ENCODE measurements around the gene SLC6A11. TPM values are rescaled to one million over a fixed set of nuclear protein-coding genes. Genes with fewer than 3 reads are reported as not detected.

Gene SLC6A11
- total and polyA plus RNA-seq, 2 of the 8 experiments (the other 6 are each of a cell fraction or from before 2014, with no cell fraction given) = 0.78 to 1.5 TPM

GRCh38 chr3:10792208-10792607 is 23.8 kb upstream of the SLC6A11 start:
- ChIA-PET CTCF (ENCODE audit: partially characterized antibody) (interaction anchor here (1.0 to 1.7 kb wide), 5 partner anchors 9 to 57 kb away, joined by 3 to 8 read pairs (median 3); no protein-coding TSS in a partner anchor), POLR2A (ENCODE audit: partially characterized antibody) (no interaction called here)
- Histone ChIP-seq H4K8ac (ENCODE audit: extremely low read depth, insufficient read depth, low read length) (no peak overlapping the region), H2BK5ac (ENCODE audit: low read depth, low read length) (no peak overlapping the region), H3K14ac (ENCODE audit: insufficient read length) (no peak overlapping the region), H3K79me1 (ENCODE audit: low read depth, low read length) (no peaks in the 10 kb centered on the region), H4K5ac (ENCODE audit: insufficient read length, low read depth, low read length) (no peak overlapping the region), H2AFZ (ENCODE audit: low read length) (no peak overlapping the region), H3K56ac (replicated peaks; ENCODE audit: insufficient read length, low read depth, low read length) (no peak overlapping the region), H3K36me3 (ENCODE audit: control insufficient read depth in 2 of 4, insufficient read depth in 4 of 4, low read length in 3 of 4) (no peaks in the 10 kb centered on the region), H3K4me2 (ENCODE audit: insufficient read depth in 1 of 2, low read depth in 2 of 2, low read length in 2 of 2) (no peak overlapping the region), H3K4me1 (replicated peaks in 1 of 4; ENCODE audit: control insufficient read depth in 3 of 4, insufficient read depth in 4 of 4, low read length in 3 of 4) (no peaks in the 10 kb centered on the region), H3K23ac (ENCODE audit: insufficient read length) (no peak overlapping the region), H3K18ac (ENCODE audit: extremely low read depth, low read length) (no peak overlapping the region), H2BK12ac (ENCODE audit: low read depth, low read length) (no peak overlapping the region), H2AK5ac (ENCODE audit: low read depth, low read length) (no peak overlapping the region), H2BK15ac (ENCODE audit: low read length) (no peak overlapping the region), H2BK120ac (replicated peaks; ENCODE audit: low read depth, low read length) (no peak overlapping the region), H3K23me2 (ENCODE audit: low read depth, low read length) (no peaks in the 10 kb centered on the region), H3K9ac (replicated peaks in 1 of 4; ENCODE audit: extremely low read depth in 1 of 4, low read depth in 3 of 4, low read length in 3 of 4) (no peak overlapping the region), H3K9me3 (ENCODE audit: insufficient read depth in 2 of 2, low read depth in 1 of 2, low read length in 1 of 2) (no peaks in the 10 kb centered on the region), H3K4me3 (ENCODE audit: extremely low read depth in 1 of 4, insufficient read depth in 2 of 4, low read depth in 3 of 4, low read length in 4 of 4) (no peak overlapping the region), H3K27ac (ENCODE audit: low read depth, low read length) (no peak overlapping the region), H3K79me2 (ENCODE audit: control insufficient read depth in 1 of 2, insufficient read depth in 2 of 2, low read length in 2 of 2) (no peaks in the 10 kb centered on the region), H3K4ac (replicated peaks; ENCODE audit: insufficient read length, low read depth, low read length) (no peak overlapping the region), H2BK20ac (ENCODE audit: low read length) (no peak overlapping the region), H4K20me1 (replicated peaks in 1 of 2; ENCODE audit: control insufficient read depth in 1 of 2, insufficient read depth in 2 of 2, low read length in 2 of 2) (no peaks in the 10 kb centered on the region), H3K27me3 (replicated peaks in 1 of 4; ENCODE audit: control insufficient read depth in 3 of 4, extremely low read depth in 1 of 4, insufficient read depth in 3 of 4, low read length in 3 of 4) (peaks cover 1 to 4% (median 2%) of the 10 kb centered on the region in 4 experiments; a peak in 2 of 7 replicates), H4K91ac (replicated peaks; ENCODE audit: insufficient read length, low read length) (no peak overlapping the region)
- DNase-seq (ENCODE audit: low read depth in 1 of 2, low spot score in 2 of 2) (no peak), FAIRE-seq (no peak)
- 92% methylated on average over 4 of the region's 4 CpGs; no CpG with 5 or more reads in 1 of the 2 experiments for WGBS, 2 experiments (ENCODE audit: extremely low coverage in 1 of 2, insufficient coverage in 1 of 2, insufficient read length in 1 of 2, insufficient replicate concordance in 2 of 2, low coverage in 1 of 2, low lambda C conversion rate in 2 of 2, missing lambda C conversion rate in 1 of 2)
- TF ChIP-seq TAF7 (optimal IDR thresholded peaks at IDR 0.05; ENCODE audit: borderline replicate concordance, low read depth, low read length) (no peak), BRCA1 (IDR thresholded peaks at IDR 0.05; ENCODE audit: low read depth, low read length) (no peak), SP4 (IDR thresholded peaks at IDR 0.05; ENCODE audit: low read length) (no peak), POU5F1 (IDR thresholded peaks at IDR 0.05; ENCODE audit: low read depth, low read length) (no peak)

Measured in H1 (cell line).